Measurements from ENCODE around the gene GAS6.
"Not testable (repeated sequence)": the region's sequence is repeated elsewhere in the genome, so short reads cannot be mapped to it uniquely, and the experiment has no call there.

Gene GAS6

GRCh38 chr13:113843864-113844556 lies 19.9 kb downstream of the GAS6 start:
- H3K4me3 ChIP-seq (ENCODE audit: low read depth, low read length), result no peak overlapping the region

GRCh38 chr13:113843063-113843654 lies 20.7 kb downstream of the GAS6 start:
- no peak overlapping the region for H3K4me3 ChIP-seq (ENCODE audit: low read depth, low read length)
- no peak for DNase-seq (ENCODE audit: low read depth)

More at GRCh38 chr13:113843864-113844556, 19.9 kb downstream of the GAS6 start:
- no peak for DNase-seq (ENCODE audit: low read depth)

GRCh38 chr13:113842336-113843062 lies 21.4 kb downstream of the GAS6 start:
- no peak overlapping the region for H3K4me3 ChIP-seq (ENCODE audit: low read depth, low read length)
- DNase-seq (ENCODE audit: low read depth), result no peak

- no peak for DNase-seq (ENCODE audit: low read depth)
- H3K4me3 ChIP-seq (ENCODE audit: low read depth, low read length), result no peak overlapping the region
These were observed 22.6 kb downstream of the GAS6 start for GRCh38 chr13:113841353-113841650.

GRCh38 chr13:113840541-113841352 lies 23.1 kb downstream of the GAS6 start:
- no peak for DNase-seq (ENCODE audit: low read depth)
- no peak overlapping the region for H3K4me3 ChIP-seq (ENCODE audit: low read depth, low read length)

- peak overlapping the region; percentile 57 for H3K4me3 ChIP-seq (ENCODE audit: low read depth, low read length)
- no peak for DNase-seq (ENCODE audit: low read depth)
These were observed 24.2 kb downstream of the GAS6 start for GRCh38 chr13:113839536-113840204.

GRCh38 chr13:113838711-113839201 lies 25.1 kb downstream of the GAS6 start:
- H3K4me3 ChIP-seq (ENCODE audit: low read depth, low read length), result peak overlapping the region; percentile 57
- no peak for DNase-seq (ENCODE audit: low read depth)

GRCh38 chr13:113837560-113838355 lies 26.1 kb downstream of the GAS6 start:
- peak overlapping the region; percentile 57 for H3K4me3 ChIP-seq (ENCODE audit: low read depth, low read length)
- DNase-seq (ENCODE audit: low read depth), result peak; percentile 97

- H3K4me3 ChIP-seq (ENCODE audit: low read depth, low read length), result no peak overlapping the region
- peak; percentile 94 for DNase-seq (ENCODE audit: low read depth)
These were observed 26.9 kb downstream of the GAS6 start for GRCh38 chr13:113836768-113837559.

- DNase-seq (ENCODE audit: low read depth), result peak; percentile 65
These were observed 28.2 kb downstream of the GAS6 start for GRCh38 chr13:113835461-113836270.

GRCh38 chr13:113834496-113835200 lies 29.2 kb downstream of the GAS6 start:
- no peak overlapping the region for H3K4me3 ChIP-seq (ENCODE audit: low read depth, low read length)
- DNase-seq (ENCODE audit: low read depth), result no peak

More at GRCh38 chr13:113835461-113836270, 28.2 kb downstream of the GAS6 start:
- H3K4me3 ChIP-seq (ENCODE audit: low read depth, low read length), result no peak overlapping the region

GRCh38 chr13:113834006-113834405 lies 29.9 kb downstream of the GAS6 start:
- DNase-seq (ENCODE audit: low read depth); H3K4me3 ChIP-seq (ENCODE audit: low read depth, low read length): not testable (repeated sequence)

- no peak for DNase-seq (ENCODE audit: low read depth)
- no peak overlapping the region for H3K4me3 ChIP-seq (ENCODE audit: low read depth, low read length)
These were observed 30.6 kb downstream of the GAS6 start for GRCh38 chr13:113833111-113833830.

- no peak for DNase-seq (ENCODE audit: low read depth)
- no peak overlapping the region for H3K4me3 ChIP-seq (ENCODE audit: low read depth, low read length)
These were observed 31.2 kb downstream of the GAS6 start for GRCh38 chr13:113832631-113833030.

GRCh38 chr13:113832205-113832604 lies 31.7 kb downstream of the GAS6 start:
- no peak for DNase-seq (ENCODE audit: low read depth)
- H3K4me3 ChIP-seq (ENCODE audit: low read depth, low read length), result no peak overlapping the region

GRCh38 chr13:113831061-113831460 lies 32.8 kb downstream of the GAS6 start:
- no peak overlapping the region for H3K4me3 ChIP-seq (ENCODE audit: low read depth, low read length)
- no peak for DNase-seq (ENCODE audit: low read depth)

Measured in skeletal muscle cell (primary cell).